Measurements from ENCODE around the gene KDM6A.

GRCh38 chrX:45026036-45026435 lies 153.0 kb downstream of the KDM6A start:
- TF ChIP-seq, protein P1, sequence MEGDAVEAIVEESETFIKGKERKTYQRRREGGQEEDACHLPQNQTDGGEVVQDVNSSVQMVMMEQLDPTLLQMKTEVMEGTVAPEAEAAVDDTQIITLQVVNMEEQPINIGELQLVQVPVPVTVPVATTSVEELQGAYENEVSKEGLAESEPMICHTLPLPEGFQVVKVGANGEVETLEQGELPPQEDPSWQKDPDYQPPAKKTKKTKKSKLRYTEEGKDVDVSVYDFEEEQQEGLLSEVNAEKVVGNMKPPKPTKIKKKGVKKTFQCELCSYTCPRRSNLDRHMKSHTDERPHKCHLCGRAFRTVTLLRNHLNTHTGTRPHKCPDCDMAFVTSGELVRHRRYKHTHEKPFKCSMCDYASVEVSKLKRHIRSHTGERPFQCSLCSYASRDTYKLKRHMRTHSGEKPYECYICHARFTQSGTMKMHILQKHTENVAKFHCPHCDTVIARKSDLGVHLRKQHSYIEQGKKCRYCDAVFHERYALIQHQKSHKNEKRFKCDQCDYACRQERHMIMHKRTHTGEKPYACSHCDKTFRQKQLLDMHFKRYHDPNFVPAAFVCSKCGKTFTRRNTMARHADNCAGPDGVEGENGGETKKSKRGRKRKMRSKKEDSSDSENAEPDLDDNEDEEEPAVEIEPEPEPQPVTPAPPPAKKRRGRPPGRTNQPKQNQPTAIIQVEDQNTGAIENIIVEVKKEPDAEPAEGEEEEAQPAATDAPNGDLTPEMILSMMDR (IDR thresholded peaks at IDR 0.05), result no peak
- TF ChIP-seq POLR2A (IDR thresholded peaks at IDR 0.05), result no peak

Measured in right lobe of liver (tissue), 4 donors.